Psoas muscle (tissue), 8 donors: ENCODE results near the gene AFF1. TPM values are rescaled to one million over a fixed set of nuclear protein-coding genes. Genes with fewer than 3 reads are reported as not detected.
A peak's percentile ranks its signal among the peaks of the same experiment; 100 is the strongest.

Experiments
- ATAC-seq, 4 donors: fragments of 200-7000 bp; cut with Tn5 transposase; one replicate each; pipeline ENCODE4 v1.9.1; 2020; ENCODE audit warnings: moderate library complexity in 3 of 4, mild to moderate bottlenecking in 2 of 4
- DNase-seq, 2 donors: peaks; one replicate each; pipeline ENCODE4 v3.0.0-alpha.2; 2020
- H3K27ac ChIP-seq: fragments of 200-600 bp; one replicate; pipeline ENCODE4 v1.8.0; 2022
- H3K27me3 ChIP-seq, 3 donors: fragments of 200-600 bp in 1 of 3; one replicate each; pipeline versions ENCODE4 v1.6.1 to v1.8.0; 2013 to 2022; ENCODE audit warnings: low read length in 2 of 3, mild to moderate bottlenecking in 2 of 3, moderate library complexity in 1 of 3; ENCODE audit not compliant: insufficient read depth in 3 of 3
- H3K36me3 ChIP-seq, 2 donors: fragments of 200-600 bp in 1 of 2; one replicate each; pipeline versions ENCODE4 v1.6.1 to v1.8.0; 2013 to 2022; ENCODE audit warnings: low read depth in 1 of 2, mild to moderate bottlenecking in 1 of 2, moderate library complexity in 1 of 2; ENCODE audit not compliant: insufficient read depth in 1 of 2
- H3K4me1 ChIP-seq: fragments of 200-600 bp; one replicate; pipeline ENCODE4 v1.8.0; 2022
- H3K4me3 ChIP-seq: fragments of 200-600 bp; one replicate; pipeline ENCODE4 v1.8.0; 2022; ENCODE audit warnings: mild to moderate bottlenecking
- H3K9me3 ChIP-seq: fragments of 200-600 bp; one replicate; pipeline ENCODE4 v1.8.0; 2022
- WGBS, 3 donors: extraction: QIAGEN DNeasy Blood & Tissue Kit; methylation state at CpG; one replicate each; pipeline versions ENCODE4 v1.1.6 to v1.1.7; 2013; 5-methylcytosine and 5-hydroxymethylcytosine counted together
- intact Hi-C, 2 donors: fragments of 100-400 bp; cut with DNase I; formaldehyde crosslinking; loops; one replicate each; pipeline versions ENCODE4 v1.11.0 to v1.14.2; 2022
- polyA plus RNA-seq, 3 donors: library from polyadenylated mRNA; stranded (reverse); fragments of 200-250 nt; gene quantifications; one replicate each; pipeline ENCODE4 v1.2.3, GENCODE V29; 2013
- total RNA-seq, 4 donors: library from RNA; stranded (reverse); fragmentation: NEBNext Ultra II Directional in 2 of 4; extraction: Animal tissue kit (Norgen Biotek cat#: 25700) in 2 of 4; gene quantifications; one replicate each; pipeline versions ENCODE4 v1.2.1 to v1.2.4, GENCODE V29; 2021 to 2023
- TF ChIP-seq, protein P1 (sequence below): fragments of 200-600 bp; IDR thresholded peaks from one replicate; pipeline ENCODE4 v1.8.0; 2022; ENCODE audit warnings: antibody characterized with exemption
- donor health status: healthy with polysubstance abuse.
- donor health status: DM: no; HTN: no; CAD: no; lungs with moderate emphysema.
- donor health status: Bipolar disorder and iron deficiency.
- donor health status: healthy.
- donor health status: DM: yes; HTN: yes; CAD: no.
- donor health status: DM: no; HTN: no; CAD: no.
- donor health status: DM: no; HTN: no; CAD: no.
- donor health status: DM: yes; HTN: yes; CAD: no.

Gene AFF1
- total and polyA plus RNA-seq, 7 donors, result 62.7 to 171 (median 120) TPM

DNA sequence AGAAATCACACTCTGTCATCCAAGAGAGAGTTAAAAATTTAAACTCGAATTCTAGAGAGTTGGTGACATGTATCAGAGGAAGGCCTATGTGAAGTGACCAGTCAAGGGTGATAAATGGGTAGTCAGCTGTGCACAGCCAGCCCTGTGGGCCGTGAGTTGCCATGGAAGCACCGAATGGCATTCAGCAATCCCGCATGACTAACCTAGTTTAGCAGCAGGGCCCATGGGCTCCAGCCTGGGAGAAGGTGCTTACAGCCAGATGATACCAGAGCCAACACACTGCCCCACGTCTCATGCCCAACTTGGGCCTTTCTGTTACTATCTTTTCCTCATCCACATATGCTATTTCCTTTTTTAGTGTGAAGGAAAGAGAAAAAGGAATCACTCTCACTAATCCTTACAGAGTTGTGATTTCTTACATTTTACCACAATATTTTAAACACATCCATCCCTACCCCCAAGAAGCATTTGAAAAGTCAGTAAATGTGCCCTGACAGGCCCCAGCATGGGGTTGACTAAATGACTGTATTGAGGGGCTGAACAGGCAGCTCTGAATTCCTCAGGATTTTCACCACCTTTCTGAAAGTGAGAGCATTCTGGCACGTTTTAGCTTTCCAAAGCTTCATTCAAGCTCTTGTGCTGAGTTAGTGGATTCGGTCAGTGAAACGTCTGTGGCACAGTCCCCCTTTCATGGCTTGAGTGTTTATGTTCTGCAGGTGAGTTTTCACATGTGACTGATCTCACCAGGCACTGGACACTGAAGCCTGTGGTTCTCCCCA is 104.2 kb downstream of the AFF1 start:
- no peak overlapping the region for H3K4me3 ChIP-seq
- H3K36me3 ChIP-seq, result no peaks in the 10 kb centered on the region
- peak; percentile 87 to 98 (median 90) for ATAC-seq
- intact Hi-C loops, result loop anchor here in 1 of 2 donors (5.0 kb wide), 1 partner anchor 38 kb away; no protein-coding TSS in a partner anchor
- TF ChIP-seq, protein P1, sequence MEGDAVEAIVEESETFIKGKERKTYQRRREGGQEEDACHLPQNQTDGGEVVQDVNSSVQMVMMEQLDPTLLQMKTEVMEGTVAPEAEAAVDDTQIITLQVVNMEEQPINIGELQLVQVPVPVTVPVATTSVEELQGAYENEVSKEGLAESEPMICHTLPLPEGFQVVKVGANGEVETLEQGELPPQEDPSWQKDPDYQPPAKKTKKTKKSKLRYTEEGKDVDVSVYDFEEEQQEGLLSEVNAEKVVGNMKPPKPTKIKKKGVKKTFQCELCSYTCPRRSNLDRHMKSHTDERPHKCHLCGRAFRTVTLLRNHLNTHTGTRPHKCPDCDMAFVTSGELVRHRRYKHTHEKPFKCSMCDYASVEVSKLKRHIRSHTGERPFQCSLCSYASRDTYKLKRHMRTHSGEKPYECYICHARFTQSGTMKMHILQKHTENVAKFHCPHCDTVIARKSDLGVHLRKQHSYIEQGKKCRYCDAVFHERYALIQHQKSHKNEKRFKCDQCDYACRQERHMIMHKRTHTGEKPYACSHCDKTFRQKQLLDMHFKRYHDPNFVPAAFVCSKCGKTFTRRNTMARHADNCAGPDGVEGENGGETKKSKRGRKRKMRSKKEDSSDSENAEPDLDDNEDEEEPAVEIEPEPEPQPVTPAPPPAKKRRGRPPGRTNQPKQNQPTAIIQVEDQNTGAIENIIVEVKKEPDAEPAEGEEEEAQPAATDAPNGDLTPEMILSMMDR, result no peak
- peaks cover 99% of the 10 kb centered on the region for H3K4me1 ChIP-seq
- DNase-seq, result peak; percentile 80 to 90
- H3K9me3 ChIP-seq, result no peaks in the 10 kb centered on the region
- H3K27ac ChIP-seq, result peak overlapping the region; percentile 91
- no peaks in the 10 kb centered on the region for H3K27me3 ChIP-seq
- WGBS, 3 donors, result 15 to 19% (median 16%) methylated on average over 8 of the region's 8 CpGs

DNA sequence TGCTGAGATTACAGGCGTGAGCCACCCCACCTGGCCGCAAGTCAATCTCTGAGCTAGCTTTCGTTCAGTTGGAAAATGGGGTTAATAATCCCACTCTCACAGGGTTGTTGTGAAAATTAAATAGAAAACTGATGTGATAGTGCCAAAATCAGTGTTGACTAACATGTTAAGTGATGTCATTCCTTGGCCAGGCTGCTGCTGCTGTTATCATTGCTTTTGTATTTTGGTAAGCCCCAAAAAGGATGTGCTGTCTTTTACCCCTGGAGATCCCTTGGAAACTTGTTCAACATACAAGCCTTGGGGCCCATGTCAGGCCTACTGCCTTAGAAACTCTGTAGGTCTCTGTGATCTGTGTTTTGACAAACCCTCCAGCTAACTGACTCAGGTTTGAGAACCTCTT is 106.3 kb downstream of the AFF1 start:
- no peaks in the 10 kb centered on the region for H3K9me3 ChIP-seq
- intact Hi-C loops, result loop anchor here in 1 of 2 donors (1.0 to 5.0 kb wide), 2 partner anchors 11 to 34 kb away; no protein-coding TSS in a partner anchor
- no peaks in the 10 kb centered on the region for H3K27me3 ChIP-seq
- peaks cover 99% of the 10 kb centered on the region for H3K4me1 ChIP-seq
- TF ChIP-seq, protein P1, result no peak
- peak overlapping the region; percentile 91 for H3K27ac ChIP-seq
- H3K36me3 ChIP-seq, result no peaks in the 10 kb centered on the region
- H3K4me3 ChIP-seq, result no peak overlapping the region
- ATAC-seq, result no peak
- 62 to 87% (median 66%) methylated on average over 3 of the region's 3 CpGs for WGBS, 3 donors
- peak in 1 of 2 donors; percentile 40 for DNase-seq

- no peak for DNase-seq
- H3K36me3 ChIP-seq, result peaks cover 0 to 9% of the 10 kb centered on the region in 2 donors
- H3K27me3 ChIP-seq, result no peaks in the 10 kb centered on the region
- TF ChIP-seq, protein P1, result no peak
- H3K4me3 ChIP-seq, result no peak overlapping the region
- H3K27ac ChIP-seq, result peak overlapping the region; percentile 91
- intact Hi-C loops, result loop anchor here in 1 of 2 donors (5.0 kb wide), 1 partner anchor 35 kb away; no protein-coding TSS in a partner anchor
- WGBS, 3 donors, result 67 to 79% (median 69%) methylated on average over 1 of the region's 1 CpG
- H3K4me1 ChIP-seq, result peaks cover 94% of the 10 kb centered on the region
- ATAC-seq, result no peak
- H3K9me3 ChIP-seq, result no peaks in the 10 kb centered on the region
Measured at GRCh38 chr4:87042221-87042620, 107.4 kb downstream of the AFF1 start.

- Histone ChIP-seq H3K27ac (peak overlapping the region; percentile 91), H3K27me3 (no peaks in the 10 kb centered on the region), H3K4me3 (no peak overlapping the region), H3K36me3 (peaks cover 0 to 14% of the 10 kb centered on the region in 2 donors), H3K9me3 (no peaks in the 10 kb centered on the region), H3K4me1 (peaks cover 84% of the 10 kb centered on the region)
- TF ChIP-seq, protein P1, result no peak
- no peak for ATAC-seq
- intact Hi-C loops, result loop anchor here in 1 of 2 donors (5.0 kb wide), 1 partner anchor 36 kb away; no protein-coding TSS in a partner anchor
- WGBS, 3 donors, result 68 to 78% (median 72%) methylated on average over 4 of the region's 4 CpGs
- no peak for DNase-seq
Measured at GRCh38 chr4:87042986-87043820, 108.4 kb downstream of the AFF1 start.
